Liver (tissue), 3 donors: ENCODE data around the gene THRB.

ENCODE experiments used
- SP1 ChIP-seq: IDR thresholded peaks from 2 replicates; pipeline ENCODE4 v1.6.1; 2018; ENCODE audit warnings: antibody characterized with exemption, mild to moderate bottlenecking
- TF ChIP-seq, protein P1 (sequence below): fragments of 150-350 bp; IDR thresholded peaks from 2 replicates; pipeline ENCODE4 v1.5.1; 2017; ENCODE audit warnings: improper control_type of control experiment, low read depth, low read length; ENCODE audit not compliant: missing input control
- donor health status: healthy.
- donor health status: healthy.

- TF ChIP-seq SP1: no peak
- TF ChIP-seq, protein P1, sequence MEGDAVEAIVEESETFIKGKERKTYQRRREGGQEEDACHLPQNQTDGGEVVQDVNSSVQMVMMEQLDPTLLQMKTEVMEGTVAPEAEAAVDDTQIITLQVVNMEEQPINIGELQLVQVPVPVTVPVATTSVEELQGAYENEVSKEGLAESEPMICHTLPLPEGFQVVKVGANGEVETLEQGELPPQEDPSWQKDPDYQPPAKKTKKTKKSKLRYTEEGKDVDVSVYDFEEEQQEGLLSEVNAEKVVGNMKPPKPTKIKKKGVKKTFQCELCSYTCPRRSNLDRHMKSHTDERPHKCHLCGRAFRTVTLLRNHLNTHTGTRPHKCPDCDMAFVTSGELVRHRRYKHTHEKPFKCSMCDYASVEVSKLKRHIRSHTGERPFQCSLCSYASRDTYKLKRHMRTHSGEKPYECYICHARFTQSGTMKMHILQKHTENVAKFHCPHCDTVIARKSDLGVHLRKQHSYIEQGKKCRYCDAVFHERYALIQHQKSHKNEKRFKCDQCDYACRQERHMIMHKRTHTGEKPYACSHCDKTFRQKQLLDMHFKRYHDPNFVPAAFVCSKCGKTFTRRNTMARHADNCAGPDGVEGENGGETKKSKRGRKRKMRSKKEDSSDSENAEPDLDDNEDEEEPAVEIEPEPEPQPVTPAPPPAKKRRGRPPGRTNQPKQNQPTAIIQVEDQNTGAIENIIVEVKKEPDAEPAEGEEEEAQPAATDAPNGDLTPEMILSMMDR: no peak
Measured at GRCh38 chr3:24198728-24199127, 295.9 kb downstream of the THRB start.
